ENCODE measurements around the gene YLPM1.
"Not testable (repeated sequence)": the region's sequence is repeated elsewhere in the genome, so short reads cannot be mapped to it uniquely, and the experiment has no call there.

YLPM1 gene

GRCh38 chr14:74762917-74763802, at the start of gene YLPM1:
TSS of gene YLPM1 (plus strand) at chr14:74763316. CDS start at chr14:74763490, 174 bp downstream.
- peak; percentile 96 for DNase-seq

GRCh38 chr14:74713395-74713735, 49.8 kb upstream of the YLPM1 start:
- no peak for DNase-seq

- DNase-seq = no peak
Observed at GRCh38 chr14:74720526-74720925, 42.6 kb upstream of the YLPM1 start.

GRCh38 chr14:74723134-74723533, 40.0 kb upstream of the YLPM1 start:
- no peak for DNase-seq

- DNase-seq = no peak
Observed at GRCh38 chr14:74732387-74732786, 30.7 kb upstream of the YLPM1 start.

GRCh38 chr14:74733221-74733620, 29.9 kb upstream of the YLPM1 start:
- DNase-seq = no peak

GRCh38 chr14:74735125-74735524, 28.0 kb upstream of the YLPM1 start:
- DNase-seq = no peak

- DNase-seq = no peak
Observed at GRCh38 chr14:74737753-74738325, 25.3 kb upstream of the YLPM1 start.

- no peak for DNase-seq
Observed at GRCh38 chr14:74739293-74740030, 23.7 kb upstream of the YLPM1 start.

GRCh38 chr14:74747237-74747636, 15.9 kb upstream of the YLPM1 start:
- DNase-seq = no peak

GRCh38 chr14:74754157-74754556, 9.0 kb upstream of the YLPM1 start:
- DNase-seq = no peak

GRCh38 chr14:74754899-74755298, 8.2 kb upstream of the YLPM1 start:
- DNase-seq = no peak

GRCh38 chr14:74756326-74756725, 6.8 kb upstream of the YLPM1 start:
- DNase-seq = no peak

GRCh38 chr14:74758505-74758904, 4.6 kb upstream of the YLPM1 start:
- not testable (repeated sequence) for DNase-seq

- no peak for DNase-seq
Observed at GRCh38 chr14:74763803-74764531, 851 bp downstream of the YLPM1 start.

- no peak for DNase-seq
Observed at GRCh38 chr14:74765721-74766120, 2.6 kb downstream of the YLPM1 start.

GRCh38 chr14:74771399-74771798, 8.3 kb downstream of the YLPM1 start:
- DNase-seq = no peak

- DNase-seq = no peak
Observed at GRCh38 chr14:74784634-74785033, 21.5 kb downstream of the YLPM1 start.

- DNase-seq = no peak
Observed at GRCh38 chr14:74785056-74785613, 22.0 kb downstream of the YLPM1 start.

GRCh38 chr14:74786796-74787315, 23.7 kb downstream of the YLPM1 start:
- DNase-seq = no peak

- DNase-seq = no peak
Observed at GRCh38 chr14:74792249-74793039, 29.3 kb downstream of the YLPM1 start.

All from NCI-H510A treated with DMSO at 0.1 percent for 48 hours (cell line).